Sigmoid colon (tissue), 4 donors: ENCODE measurements around the gene SLC39A2.

Source experiments
- CTCF ChIP-seq, 4 experiments: fragments of 450-650 bp in 3 of 4; fragments of 200-600 bp in 1 of 4; IDR thresholded peaks; one replicate each; pipeline ENCODE4 v1.5.1; 2016 to 2019; ENCODE audit warnings: antibody characterized with exemption in 4 of 4, mild to moderate bottlenecking in 3 of 4, moderate library complexity in 2 of 4
- POLR2AphosphoS5 ChIP-seq, 4 donors: sonication (generic); formaldehyde crosslinking; IDR thresholded peaks; one replicate each; pipeline ENCODE4 v1.6.1; 2017; ENCODE audit warnings: antibody characterized with exemption in 4 of 4

DNA sequence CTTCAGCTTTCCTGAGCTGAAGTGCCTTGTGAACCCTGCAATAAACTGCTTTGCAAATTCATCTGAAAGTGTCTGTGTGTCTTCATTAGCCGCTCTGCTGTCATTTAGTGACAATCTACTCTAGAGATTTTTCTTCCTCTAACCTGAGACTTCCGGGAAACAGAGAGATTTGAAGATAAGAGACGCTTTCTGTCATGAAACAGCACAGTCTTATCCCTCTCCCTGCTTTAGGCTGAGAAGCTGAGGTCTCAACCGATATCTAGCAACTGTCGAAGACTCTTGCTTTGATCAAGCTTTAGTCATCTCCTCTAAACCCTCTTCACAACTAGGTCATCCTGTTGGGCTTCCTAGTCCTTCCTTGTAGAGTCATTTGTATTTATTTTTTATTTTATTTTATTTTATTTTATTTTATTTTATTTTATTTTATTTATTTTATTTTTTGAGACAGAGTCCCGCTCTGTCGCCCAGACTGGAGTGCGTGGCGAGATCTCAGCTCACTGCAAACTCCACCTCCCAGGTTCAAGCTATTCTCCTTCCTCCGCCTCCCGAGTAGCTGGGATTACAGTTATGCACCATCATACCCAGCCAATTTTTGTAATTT, 42.6 kb upstream of the SLC39A2 start:
- TF ChIP-seq CTCF (IDR thresholded peaks at IDR 0.05) (no peak), POLR2AphosphoS5 (IDR thresholded peaks at IDR 0.05) (no peak)
